K562 (cell line): ENCODE measurements around the gene JMJD1C. TPM values are rescaled to one million over a fixed set of nuclear protein-coding genes. Genes with fewer than 3 reads are reported as not detected.
A peak's percentile ranks its signal among the peaks of the same experiment; 100 is the strongest.

Experiments
- DEAF1 ChIP-seq: fragments of 450-650 bp; formaldehyde crosslinking; IDR thresholded peaks from 2 replicates; pipeline ENCODE4 v1.4.0; 2020; ENCODE audit warnings: mild to moderate bottlenecking, moderate library complexity
- GMEB1 ChIP-seq: fragments of 250-450 bp; sonication (Bioruptor Pico); IDR thresholded peaks from 2 replicates; pipeline ENCODE4 v1.4.0; 2020; ENCODE audit warnings: mild to moderate bottlenecking
- GTF2F1 ChIP-seq: IDR thresholded peaks from 2 replicates; pipeline ENCODE4 v1.6.1; 2011; ENCODE audit warnings: low read depth, low read length, improper control_type of control experiment
- RBM25 ChIP-seq: fragments of 200-400 bp; formaldehyde crosslinking; IDR thresholded peaks from 2 replicates; pipeline ENCODE4 v1.6.1; 2018; ENCODE audit warnings: low read length, low read depth, moderate library complexity; ENCODE audit not compliant: severe bottlenecking
- RBM39 ChIP-seq: fragments of 200-400 bp; formaldehyde crosslinking; optimal IDR thresholded peaks from 2 replicates; pipeline ENCODE3; 2018; ENCODE audit warnings: low read depth, low read length
- SMAD2 ChIP-seq: fragments of 150-350 bp; IDR thresholded peaks from 2 replicates; pipeline ENCODE4 v1.6.1; 2014; ENCODE audit warnings: low read depth, mild to moderate bottlenecking, low read length
- TARDBP ChIP-seq: fragments of 450-650 bp; IDR thresholded peaks from 2 replicates; pipeline ENCODE4 v1.6.1; 2016
- TCFL5 ChIP-seq: fragments of 250-450 bp; sonication (Bioruptor Pico); conservative IDR thresholded peaks from 2 replicates; pipeline ENCODE4 v1.6.1; 2021; ENCODE audit warnings: mild to moderate bottlenecking, moderate library complexity, matching md5 sums
- TSHZ1 ChIP-seq: fragments of 250-450 bp; sonication (Bioruptor Pico); IDR thresholded peaks from 2 replicates; pipeline ENCODE4 v1.4.0; 2020; ENCODE audit warnings: mild to moderate bottlenecking, moderate library complexity
- ZC3H4 ChIP-seq: sonication (generic); formaldehyde crosslinking; IDR thresholded peaks from 2 replicates; pipeline ENCODE4 v1.9.0; 2021; ENCODE audit warnings: missing genetic modification reagents, borderline replicate concordance
- ZNF12 ChIP-seq: sonication (generic); formaldehyde crosslinking; IDR thresholded peaks from 2 replicates; pipeline ENCODE4 v1.4.0; 2020; ENCODE audit warnings: mild to moderate bottlenecking, missing genetic modification reagents
- ZNF184 ChIP-seq: sonication (generic); formaldehyde crosslinking; IDR thresholded peaks from 2 replicates; pipeline ENCODE4 v1.5.0; 2020; ENCODE audit warnings: missing genetic modification reagents
- ZNF41 ChIP-seq: fragments of 250-450 bp; sonication (Bioruptor Pico); conservative IDR thresholded peaks from 2 replicates; pipeline ENCODE4 v1.4.0; 2020; ENCODE audit warnings: mild to moderate bottlenecking
- ZNF77 ChIP-seq: fragments of 250-450 bp; sonication (Bioruptor Pico); IDR thresholded peaks from 2 replicates; pipeline ENCODE4 v1.5.0; 2020
- polyA plus RNA-seq, 8 experiments: library from polyadenylated mRNA; depleted of rRNA in 4 of 8; stranded (reverse) in 5 of 8; unstranded in 3 of 8; fragments of >200 nt; fragmentation: Nextera tagmentation in 2 of 8; fragmentation: Illumina TruSeq in 1 of 8; extraction: Ambion mirVana in 2 of 8; extraction: Trizol in 1 of 8; gene quantifications; 2 replicates each; pipeline versions ENCODE4 v1.2.1 to v1.2.3, GENCODE V29; 2011 to 2014; ENCODE audit warnings: inconsistent platforms in 1 of 8, missing spikeins in 1 of 8
- total RNA-seq, 7 experiments: library from RNA; depleted of rRNA in 6 of 7; stranded (reverse); fragments of >200 nt in 6 of 7; fragmentation: Illumina TruSeq in 2 of 7; extraction: Trizol in 2 of 7; gene quantifications; 2 replicates each; pipeline versions ENCODE4 v1.2.1 to v1.2.3, GENCODE V29; 2011 to 2021; ENCODE audit warnings: low replicate concordance in 1 of 7

JMJD1C gene
- total and polyA plus RNA-seq, 9 of the 15 experiments (the other 6 are each of a cell fraction or from before 2014, with no cell fraction given): 25.3 to 68.0 (median 47.2) TPM

- TF ChIP-seq SMAD2 (no peak), TARDBP (no peak), DEAF1 (CRISPR knock-in tag) (no peak; the same call in 1 of the 2 replicates), RBM39 (no peak), GMEB1 (CRISPR knock-in tag) (peak; percentile 99), ZC3H4 (CRISPR knock-in tag) (peak; percentile 94), RBM25 (peak; percentile 85), ZNF77 (CRISPR knock-in tag) (no peak), TCFL5 (CRISPR knock-in tag) (no peak), ZNF41 (CRISPR knock-in tag) (no peak), ZNF12 (CRISPR knock-in tag) (0 out of 2 replicates have a peak, but pooled peaks have one; percentile 62), GTF2F1 (0 out of 2 replicates have a peak, but pooled peaks have one; percentile 64), TSHZ1 (CRISPR knock-in tag) (no peak), ZNF184 (CRISPR knock-in tag) (no peak)
Observed at GRCh38 chr10:63133056-63133820, 332.5 kb downstream of the JMJD1C start, which contains the start of gene NRBF2 (continued).
